ENCODE data around the gene AGAP2. TPM values are rescaled to one million over a fixed set of nuclear protein-coding genes. Genes with fewer than 3 reads are reported as not detected.

Gene AGAP2
- total and polyA plus RNA-seq, 9 of the 15 experiments (the other 6 are each of a cell fraction or from before 2014, with no cell fraction given) = 0.04 to 0.77 (median 0.28) TPM; not detected in 1

DNA sequence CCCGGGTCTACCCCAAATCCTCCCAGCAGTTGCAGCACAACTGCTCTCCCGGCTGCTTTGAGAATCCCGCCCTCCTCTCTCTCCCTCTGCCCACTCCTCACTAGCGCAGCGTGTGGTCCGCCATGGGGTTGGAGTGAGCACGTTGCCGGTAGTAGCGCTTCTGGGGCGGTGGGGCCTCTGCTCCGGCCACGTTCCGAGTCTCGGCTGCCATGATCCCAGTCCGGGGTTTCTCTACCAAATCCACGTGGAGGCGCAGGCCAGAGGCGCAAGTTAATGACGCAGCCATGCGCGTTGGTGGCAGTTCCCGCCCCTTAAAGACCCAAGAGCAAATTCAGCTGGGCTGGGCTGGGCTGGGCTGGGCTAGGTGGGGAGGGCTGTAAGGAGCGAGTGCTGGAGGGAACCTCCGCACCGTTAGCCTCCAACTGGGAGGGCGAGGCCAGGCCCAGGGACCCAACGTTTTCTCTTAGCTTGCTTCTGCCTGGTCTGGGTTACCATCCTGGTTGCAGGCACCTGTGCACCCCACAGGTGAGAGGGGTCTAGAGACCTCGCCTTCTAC lies 33.4 kb upstream of the AGAP2 start, which contains the start of gene METTL1 (continued):
- TF ChIP-seq, protein P1, sequence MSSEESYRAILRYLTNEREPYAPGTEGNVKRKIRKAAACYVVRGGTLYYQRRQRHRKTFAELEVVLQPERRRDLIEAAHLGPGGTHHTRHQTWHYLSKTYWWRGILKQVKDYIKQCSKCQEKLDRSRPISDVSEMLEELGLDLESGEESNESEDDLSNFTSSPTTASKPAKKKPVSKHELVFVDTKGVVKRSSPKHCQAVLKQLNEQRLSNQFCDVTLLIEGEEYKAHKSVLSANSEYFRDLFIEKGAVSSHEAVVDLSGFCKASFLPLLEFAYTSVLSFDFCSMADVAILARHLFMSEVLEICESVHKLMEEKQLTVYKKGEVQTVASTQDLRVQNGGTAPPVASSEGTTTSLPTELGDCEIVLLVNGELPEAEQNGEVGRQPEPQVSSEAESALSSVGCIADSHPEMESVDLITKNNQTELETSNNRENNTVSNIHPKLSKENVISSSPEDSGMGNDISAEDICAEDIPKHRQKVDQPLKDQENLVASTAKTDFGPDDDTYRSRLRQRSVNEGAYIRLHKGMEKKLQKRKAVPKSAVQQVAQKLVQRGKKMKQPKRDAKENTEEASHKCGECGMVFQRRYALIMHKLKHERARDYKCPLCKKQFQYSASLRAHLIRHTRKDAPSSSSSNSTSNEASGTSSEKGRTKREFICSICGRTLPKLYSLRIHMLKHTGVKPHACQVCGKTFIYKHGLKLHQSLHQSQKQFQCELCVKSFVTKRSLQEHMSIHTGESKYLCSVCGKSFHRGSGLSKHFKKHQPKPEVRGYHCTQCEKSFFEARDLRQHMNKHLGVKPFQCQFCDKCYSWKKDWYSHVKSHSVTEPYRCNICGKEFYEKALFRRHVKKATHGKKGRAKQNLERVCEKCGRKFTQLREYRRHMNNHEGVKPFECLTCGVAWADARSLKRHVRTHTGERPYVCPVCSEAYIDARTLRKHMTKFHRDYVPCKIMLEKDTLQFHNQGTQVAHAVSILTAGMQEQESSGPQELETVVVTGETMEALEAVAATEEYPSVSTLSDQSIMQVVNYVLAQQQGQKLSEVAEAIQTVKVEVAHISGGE (CRISPR knock-in tag; IDR thresholded peaks at IDR 0.05) = peak in 1 of 3 experiments; percentile 51; a peak in 1 of 6 replicates
- TF ChIP-seq XRCC3 (IDR thresholded peaks at IDR 0.05) = no peak
- TF ChIP-seq, protein P2, sequence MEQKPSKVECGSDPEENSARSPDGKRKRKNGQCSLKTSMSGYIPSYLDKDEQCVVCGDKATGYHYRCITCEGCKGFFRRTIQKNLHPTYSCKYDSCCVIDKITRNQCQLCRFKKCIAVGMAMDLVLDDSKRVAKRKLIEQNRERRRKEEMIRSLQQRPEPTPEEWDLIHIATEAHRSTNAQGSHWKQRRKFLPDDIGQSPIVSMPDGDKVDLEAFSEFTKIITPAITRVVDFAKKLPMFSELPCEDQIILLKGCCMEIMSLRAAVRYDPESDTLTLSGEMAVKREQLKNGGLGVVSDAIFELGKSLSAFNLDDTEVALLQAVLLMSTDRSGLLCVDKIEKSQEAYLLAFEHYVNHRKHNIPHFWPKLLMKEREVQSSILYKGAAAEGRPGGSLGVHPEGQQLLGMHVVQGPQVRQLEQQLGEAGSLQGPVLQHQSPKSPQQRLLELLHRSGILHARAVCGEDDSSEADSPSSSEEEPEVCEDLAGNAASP (IDR thresholded peaks at IDR 0.05) = no peak
- TF ChIP-seq MYC (IDR thresholded peaks at IDR 0.05; ENCODE audit: low read depth, low read length) = peak; percentile 100
- TF ChIP-seq MYC (CRISPR knock-in tag; IDR thresholded peaks at IDR 0.05; ENCODE audit: borderline replicate concordance, low read depth) = peak; percentile 99
- no peak for TF ChIP-seq SAFB2 (IDR thresholded peaks at IDR 0.05; ENCODE audit: borderline replicate concordance, low read depth, low read length, severe bottlenecking)
- TF ChIP-seq, protein P3, sequence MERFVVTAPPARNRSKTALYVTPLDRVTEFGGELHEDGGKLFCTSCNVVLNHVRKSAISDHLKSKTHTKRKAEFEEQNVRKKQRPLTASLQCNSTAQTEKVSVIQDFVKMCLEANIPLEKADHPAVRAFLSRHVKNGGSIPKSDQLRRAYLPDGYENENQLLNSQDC (CRISPR knock-in tag; IDR thresholded peaks at IDR 0.05) = no peak
- peak; percentile 95 for TF ChIP-seq SUPT5H (IDR thresholded peaks at IDR 0.05)
- peak; percentile 100 for TF ChIP-seq SP1 (CRISPR knock-in tag; IDR thresholded peaks at IDR 0.05)
- no peak for TF ChIP-seq SIRT6 (IDR thresholded peaks at IDR 0.05; ENCODE audit: low read depth, low read length)
- peak; percentile 30 for TF ChIP-seq POU5F1 (IDR thresholded peaks at IDR 0.05; ENCODE audit: borderline replicate concordance, low read depth, low read length, partially characterized antibody)
- no peak for TF ChIP-seq ZFPM2 (CRISPR knock-in tag; IDR thresholded peaks at IDR 0.05)
- TF ChIP-seq GTF2A2 (tag; IDR thresholded peaks at IDR 0.05) = no peak
- 0 out of 2 replicates have a peak, but pooled peaks have one; percentile 29 for TF ChIP-seq ZNF12 (CRISPR knock-in tag; IDR thresholded peaks at IDR 0.05)
- TF ChIP-seq, protein P4, sequence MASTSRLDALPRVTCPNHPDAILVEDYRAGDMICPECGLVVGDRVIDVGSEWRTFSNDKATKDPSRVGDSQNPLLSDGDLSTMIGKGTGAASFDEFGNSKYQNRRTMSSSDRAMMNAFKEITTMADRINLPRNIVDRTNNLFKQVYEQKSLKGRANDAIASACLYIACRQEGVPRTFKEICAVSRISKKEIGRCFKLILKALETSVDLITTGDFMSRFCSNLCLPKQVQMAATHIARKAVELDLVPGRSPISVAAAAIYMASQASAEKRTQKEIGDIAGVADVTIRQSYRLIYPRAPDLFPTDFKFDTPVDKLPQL (IDR thresholded peaks at IDR 0.05; ENCODE audit: extremely low read depth, insufficient read length) = no peak
- TF ChIP-seq FOXA3 (CRISPR knock-in tag; conservative IDR thresholded peaks at IDR 0.05 in 1 of 2, IDR thresholded peaks at IDR 0.05 in 1 of 2) = peak in 1 of 2 experiments; percentile 79; a peak in 2 of 4 replicates
- peak; percentile 97 for TF ChIP-seq ZFX (CRISPR knock-in tag; IDR thresholded peaks at IDR 0.05)
- no peak for TF ChIP-seq PPARD (CRISPR knock-in tag; IDR thresholded peaks at IDR 0.05)
